ENCODE results near the gene PLXNA4.

DNA sequence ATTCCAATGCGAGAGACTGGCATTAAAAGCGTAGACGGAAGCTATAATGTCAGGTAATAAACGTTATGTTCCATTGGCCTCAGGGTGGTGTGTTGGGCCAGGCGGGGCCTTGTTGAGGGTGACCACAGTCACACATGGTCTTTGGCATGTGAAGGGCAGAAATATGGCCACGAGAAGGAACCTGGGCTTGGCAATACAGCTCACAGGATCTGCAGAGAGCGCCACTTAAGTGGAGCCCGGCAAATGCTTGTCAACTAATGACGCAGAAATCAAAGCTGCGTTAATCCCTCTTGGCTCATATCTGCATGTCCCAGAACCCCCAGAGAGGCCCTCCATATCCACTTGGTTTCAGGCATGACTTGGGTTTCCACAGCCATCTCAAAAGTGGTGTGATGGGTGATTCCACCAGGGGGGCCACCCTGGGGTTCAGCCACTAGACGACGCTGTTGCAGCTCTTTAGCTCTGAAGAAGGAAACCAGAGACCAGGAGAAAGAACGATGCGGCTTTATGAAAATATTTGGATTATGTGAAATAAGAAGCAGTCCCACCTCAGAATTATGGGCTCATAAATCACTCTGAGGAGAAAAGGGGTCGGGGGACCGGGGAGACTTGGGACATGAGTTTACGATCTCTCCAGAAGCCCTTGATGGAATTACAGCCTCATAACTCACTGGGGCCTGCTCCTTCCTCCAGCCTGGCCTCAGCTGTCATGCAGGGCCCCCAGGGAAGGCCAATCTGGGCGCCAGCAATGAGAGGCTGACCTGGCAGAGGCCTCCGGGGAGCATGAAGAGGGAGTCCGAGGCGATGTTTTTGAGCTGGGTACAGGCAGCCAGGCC lies 462.5 kb downstream of the PLXNA4 start:
- TF ChIP-seq CTCF (IDR thresholded peaks at IDR 0.05 in 8 of 11, conservative IDR thresholded peaks at IDR 0.05 in 3 of 11) (no peak), POLR2A (IDR thresholded peaks at IDR 0.05) (no peak)
